ENCODE data around the gene C3.
"Not testable (repeated sequence)": the region's sequence is repeated elsewhere in the genome, so short reads cannot be mapped to it uniquely, and the experiment has no call there.

C3 gene

DNA sequence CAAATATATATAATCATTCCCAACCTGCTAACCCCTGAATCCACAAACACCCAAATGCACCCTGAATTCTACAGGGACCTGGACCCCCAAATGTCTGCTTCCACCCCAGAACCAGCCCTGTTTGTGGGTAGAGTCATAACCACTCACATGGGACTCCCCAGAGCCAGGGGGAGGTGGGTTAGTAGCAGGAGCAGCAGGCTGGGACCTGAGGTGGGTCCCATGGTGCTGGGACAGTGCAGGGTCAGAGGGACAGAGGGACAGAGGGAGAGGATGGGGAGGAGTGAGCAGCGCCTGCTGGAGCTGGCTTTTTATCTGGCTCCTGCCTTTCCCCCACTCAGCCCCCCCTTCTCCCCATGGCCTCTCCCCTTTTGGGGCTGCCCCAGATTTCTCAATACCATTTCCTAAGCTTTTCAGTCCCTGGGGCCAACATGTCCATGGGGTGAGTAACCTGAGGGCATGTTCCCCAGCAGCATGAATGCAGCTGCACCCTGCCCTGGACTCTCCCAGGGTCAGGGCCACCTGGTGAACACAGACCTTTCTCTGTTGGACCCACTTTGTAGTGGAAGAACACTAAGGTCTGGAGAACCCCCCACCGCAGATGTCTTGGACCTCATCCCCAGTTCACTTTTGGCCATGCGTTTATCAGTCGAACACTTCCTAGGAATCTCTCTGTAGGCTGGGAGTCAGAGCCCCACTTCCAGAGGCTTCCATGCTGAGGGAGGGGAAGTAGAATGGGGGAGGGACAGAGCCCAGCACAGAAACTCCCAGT is at the start of gene C3:
Gene C3 (minus strand): TSS at position 282 of the 769 bp plus-strand sequence. CDS start 61 bp downstream, at position 221.
- DNase-seq (ENCODE audit: low spot score) = peak; percentile 50

DNA sequence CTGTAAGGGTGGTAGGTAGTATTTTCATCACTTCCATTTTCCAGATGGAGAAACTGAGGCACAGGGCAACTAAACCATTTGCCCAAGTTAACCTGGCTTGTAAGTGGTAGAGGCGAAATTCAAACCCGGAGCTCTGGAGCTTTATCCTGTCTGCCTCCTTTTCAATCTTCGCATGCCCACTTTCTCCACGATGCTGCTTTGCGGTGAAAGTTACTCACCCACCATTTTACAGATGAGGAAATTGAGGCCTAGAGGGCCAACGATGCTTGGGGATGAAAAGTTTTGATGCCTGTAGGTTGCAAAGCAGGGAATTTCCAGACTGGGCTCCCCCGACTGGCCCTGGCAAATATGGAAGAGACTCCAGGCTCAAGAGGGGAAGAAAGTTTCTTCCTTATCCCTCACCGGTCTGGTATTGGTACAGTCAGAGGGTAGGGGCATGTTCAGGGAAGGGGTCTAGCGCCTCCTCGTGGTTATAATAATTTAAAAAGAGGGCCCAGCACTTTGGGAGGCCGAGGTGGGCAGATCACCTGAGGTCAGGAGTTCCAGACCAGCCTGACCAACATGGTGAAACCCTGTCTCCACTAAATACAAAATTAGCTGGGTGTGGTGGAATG is 48.7 kb upstream of the C3 start:
- no peak for DNase-seq (ENCODE audit: low spot score)

DNA sequence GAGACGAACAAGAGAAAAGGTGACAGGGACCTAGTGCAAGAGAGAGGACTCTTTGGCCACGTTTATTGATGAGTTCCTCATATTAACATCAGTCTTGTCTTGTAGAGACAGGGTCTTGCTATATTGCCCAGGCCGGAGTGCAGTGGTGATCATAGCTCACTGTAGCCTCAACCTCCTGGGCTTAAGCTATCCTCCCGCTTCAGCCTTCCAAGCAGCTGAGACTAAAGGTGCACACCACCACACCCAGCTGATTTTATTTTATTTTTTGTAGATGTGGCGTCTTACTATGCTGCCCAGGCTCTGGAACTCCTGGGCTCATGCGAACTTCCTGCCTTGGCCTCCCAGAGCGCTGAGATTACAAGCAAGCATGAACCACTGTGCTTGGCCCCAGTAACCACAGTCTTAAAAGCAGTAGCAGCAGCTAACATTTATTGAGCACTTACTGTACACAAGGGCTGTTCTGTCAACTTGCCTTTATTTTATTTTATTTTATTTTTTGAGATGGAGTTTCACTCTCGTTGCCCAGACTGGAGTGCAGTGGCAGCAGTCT is 47.9 kb upstream of the C3 start:
- DNase-seq (ENCODE audit: low spot score) = no peak

- no peak for DNase-seq (ENCODE audit: low spot score)
Measured at GRCh38 chr19:6767357-6768235, 47.1 kb upstream of the C3 start, which contains the start of gene SH2D3A. SH2D3A (minus strand) TSS chr19:6767435; CDS start chr19:6763748, 3,687 bp downstream.

DNA sequence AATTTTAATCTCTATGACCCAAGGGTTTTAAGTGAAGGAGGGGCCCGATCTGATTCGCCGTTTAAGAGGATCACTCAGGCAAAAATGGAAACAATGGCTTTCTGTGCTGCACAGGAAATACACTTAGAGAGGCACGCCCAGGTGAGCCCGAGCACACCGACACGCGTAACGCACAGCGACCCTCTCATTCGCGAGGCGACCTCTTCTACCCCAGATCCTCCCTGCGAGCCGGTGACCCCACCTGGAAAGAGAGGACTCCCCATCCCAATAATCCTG is 46.6 kb upstream of the C3 start:
- no peak for DNase-seq (ENCODE audit: low spot score)

GRCh38 chr19:6766357-6767080 is 46.1 kb upstream of the C3 start:
- no peak for DNase-seq (ENCODE audit: low spot score)

GRCh38 chr19:6765738-6766356 is 45.4 kb upstream of the C3 start:
- no peak for DNase-seq (ENCODE audit: low spot score)

GRCh38 chr19:6762253-6762797 is 41.9 kb upstream of the C3 start:
- not testable (repeated sequence) for DNase-seq (ENCODE audit: low spot score)

- no peak for DNase-seq (ENCODE audit: low spot score)
Measured at GRCh38 chr19:6761053-6761676, 40.7 kb upstream of the C3 start.

DNA sequence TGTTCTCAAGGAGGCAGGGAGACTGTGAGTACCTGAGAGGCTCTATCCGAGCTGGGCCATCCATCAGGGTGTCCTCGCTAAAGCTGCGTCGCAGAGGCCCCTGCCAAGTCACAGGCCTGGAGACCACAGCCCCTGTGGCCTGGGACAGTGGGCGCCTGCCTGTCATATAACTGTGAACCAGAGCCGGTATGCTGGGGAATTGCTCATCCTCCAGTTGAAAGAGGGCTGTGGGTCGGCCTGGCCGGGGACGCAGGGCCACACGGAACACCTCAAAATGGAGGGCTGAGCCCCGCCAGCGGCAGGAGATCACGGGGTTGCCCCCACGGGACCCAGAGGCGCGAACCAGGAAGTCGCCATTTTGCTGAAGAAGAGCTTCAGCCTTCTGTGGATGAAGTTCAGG is 40.2 kb upstream of the C3 start:
- DNase-seq (ENCODE audit: low spot score) = no peak

DNA sequence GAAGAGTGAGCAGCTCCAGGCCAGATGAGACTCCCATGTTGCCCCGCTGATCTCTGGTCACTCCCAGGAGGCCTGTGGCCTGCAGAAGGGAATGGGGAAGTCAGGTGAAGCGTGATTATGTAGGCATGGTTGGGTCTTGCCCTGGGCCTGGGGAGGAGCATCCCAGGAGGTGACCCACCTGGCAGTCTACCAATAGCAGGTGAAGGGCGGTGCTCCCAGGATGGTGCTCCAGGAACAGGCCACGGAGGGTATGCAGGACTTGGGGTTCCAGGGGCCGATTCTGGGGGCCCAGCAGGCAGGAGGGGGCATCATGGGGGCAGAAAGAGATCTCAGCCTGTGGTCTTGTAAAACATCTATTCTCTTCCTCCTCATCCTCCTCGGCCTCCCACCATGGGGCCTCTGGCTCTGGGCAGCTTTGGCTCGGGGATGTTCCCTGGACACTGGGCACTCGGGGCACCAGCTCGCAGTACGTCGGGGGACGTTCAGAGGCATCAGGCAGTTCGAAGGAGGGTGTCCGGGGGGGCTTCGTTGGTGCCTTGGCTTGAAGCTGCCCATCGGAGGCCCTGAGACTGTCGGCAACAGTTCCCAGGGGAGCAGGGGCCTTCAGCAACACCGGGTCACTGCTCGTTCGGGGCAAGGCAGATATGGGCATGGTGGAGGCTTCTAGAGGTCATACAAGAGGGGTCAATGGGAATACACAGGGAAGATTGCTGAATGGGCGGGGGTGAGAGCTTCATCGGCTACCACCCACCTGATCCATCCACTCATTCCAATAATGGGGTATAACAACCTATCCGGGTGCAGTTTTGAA is 34.4 kb upstream of the C3 start:
- DNase-seq (ENCODE audit: low spot score) = no peak

DNA sequence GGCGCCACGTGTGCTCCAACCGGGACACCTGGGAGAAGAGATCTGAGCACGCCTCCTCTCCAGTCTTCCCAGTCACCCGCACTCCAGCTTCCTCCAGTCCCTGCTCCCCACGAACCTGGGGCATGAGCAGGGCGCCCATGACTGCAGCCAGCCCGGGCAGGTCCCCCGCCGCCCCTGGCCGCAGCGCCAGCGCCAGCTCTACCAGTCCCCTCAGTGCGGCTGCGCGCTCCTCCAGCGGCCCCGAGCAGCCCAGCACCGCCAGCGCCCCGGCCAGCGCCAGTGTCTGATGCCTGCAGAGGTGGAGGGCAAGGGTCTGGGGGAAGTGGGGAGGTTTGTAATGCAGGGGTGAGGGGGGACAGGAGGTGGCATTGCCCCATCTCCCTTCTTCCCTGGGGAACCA is 33.7 kb upstream of the C3 start:
- no peak for DNase-seq (ENCODE audit: low spot score)

DNA sequence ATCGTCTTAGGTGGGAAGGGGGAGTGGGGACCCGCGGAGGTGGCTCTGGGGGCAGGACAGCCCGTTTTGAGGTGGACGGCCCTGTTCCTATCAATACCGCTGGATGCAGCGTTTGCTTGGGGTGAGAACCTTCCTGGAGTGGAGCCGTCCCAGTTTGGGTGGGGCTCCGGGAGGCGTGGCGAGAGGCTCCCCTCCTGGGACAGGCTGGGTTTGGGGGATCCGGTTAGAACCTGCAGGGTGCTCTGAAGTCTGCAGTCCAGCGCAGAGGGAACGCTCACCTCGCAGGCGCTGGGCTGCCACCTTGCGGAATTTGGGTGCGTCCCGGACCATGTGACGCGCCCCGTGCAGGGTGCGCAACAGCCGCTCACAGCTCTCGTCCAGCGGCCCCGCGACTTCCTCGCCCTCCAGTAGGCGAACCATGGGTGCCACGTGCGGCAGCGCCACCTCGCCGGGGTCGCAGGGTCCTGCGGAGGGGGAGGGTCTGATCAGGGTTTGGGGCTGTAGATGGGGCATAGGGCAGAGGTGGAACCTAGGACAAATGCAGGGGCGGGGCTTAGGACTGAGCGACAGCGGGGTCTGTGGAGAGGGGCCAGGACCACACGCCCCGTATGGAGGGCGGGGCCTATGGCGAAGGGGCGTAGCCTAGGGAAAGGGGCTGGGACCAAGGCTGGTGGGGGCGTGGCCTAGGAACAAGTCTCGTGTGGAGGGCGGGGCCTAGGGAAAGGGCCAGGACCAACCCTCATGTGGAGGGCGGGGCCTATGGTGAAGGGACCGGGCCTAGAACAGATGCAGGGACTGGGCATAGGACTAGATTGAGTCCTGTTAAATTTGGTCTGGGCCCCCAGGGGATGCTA is 33.0 kb upstream of the C3 start:
- DNase-seq (ENCODE audit: low spot score) = no peak

DNA sequence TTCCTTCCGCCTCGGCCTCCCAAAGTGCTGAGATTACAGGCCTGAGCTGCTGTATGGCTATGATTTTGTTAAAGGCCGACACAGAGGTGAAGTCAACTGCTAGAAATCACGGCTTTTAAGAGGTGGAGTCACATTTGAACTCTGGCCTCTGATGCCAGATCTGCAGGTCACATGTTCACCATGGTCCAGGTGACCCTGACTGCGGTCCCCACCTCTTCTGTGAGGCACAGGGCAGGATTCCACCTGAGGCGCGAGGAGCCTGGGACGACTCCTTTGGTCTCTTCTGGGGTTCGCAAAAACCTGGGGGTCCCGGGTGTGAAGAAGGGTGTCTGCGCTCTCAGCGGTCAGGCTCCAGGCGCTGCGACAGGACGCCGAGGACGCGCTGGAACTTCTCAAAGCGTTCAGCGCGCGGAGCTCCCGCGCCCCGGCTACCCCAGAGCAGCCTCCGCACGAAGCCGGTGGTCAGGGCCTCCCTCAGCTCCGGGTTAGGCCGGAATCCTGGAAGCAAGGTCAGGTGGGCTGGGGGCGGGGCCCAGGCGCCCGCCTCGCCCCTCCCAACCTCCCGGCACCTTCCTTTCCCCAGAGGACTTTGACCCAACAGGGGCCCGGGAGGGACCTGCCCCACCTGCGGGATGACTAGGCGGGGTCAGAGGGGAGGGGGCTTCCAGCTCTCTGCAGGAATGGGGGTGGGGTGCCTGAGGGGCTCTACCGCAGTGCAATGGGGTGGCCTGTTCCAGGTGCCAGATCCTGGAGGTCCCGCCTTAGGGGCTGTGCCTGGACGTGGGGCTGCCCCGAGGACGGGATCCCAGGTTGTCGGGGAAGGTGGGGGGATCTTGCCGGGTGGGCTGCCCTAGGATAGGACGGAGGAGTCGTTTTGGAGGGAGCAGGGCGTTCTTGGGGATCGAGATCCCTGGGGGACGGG is 32.1 kb upstream of the C3 start:
- DNase-seq (ENCODE audit: low spot score) = no peak

GRCh38 chr19:6751189-6751588 is 30.7 kb upstream of the C3 start:
- DNase-seq (ENCODE audit: low spot score) = no peak

DNA sequence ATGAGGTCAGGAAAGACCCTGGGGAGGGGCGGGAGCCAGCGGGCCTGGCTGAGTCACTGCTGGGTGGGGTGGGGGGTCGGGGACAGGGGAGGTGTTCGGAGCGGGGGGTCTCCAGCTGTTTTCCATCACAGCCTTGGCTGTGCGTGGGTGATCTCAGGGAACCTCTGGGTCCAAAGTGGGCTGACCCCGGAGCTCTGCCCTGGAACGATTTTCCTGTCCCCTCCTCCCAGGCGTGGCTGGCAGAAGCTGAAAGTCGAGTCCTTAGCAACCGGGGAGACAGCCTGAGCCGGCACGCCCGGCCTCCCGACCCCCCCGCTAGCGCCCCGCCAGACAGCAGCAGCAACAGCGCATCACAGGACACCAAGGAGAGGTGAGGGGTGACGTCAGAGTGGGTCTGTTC is 29.6 kb upstream of the C3 start:
- DNase-seq (ENCODE audit: low spot score) = no peak

GRCh38 chr19:6748543-6748942 is 28.1 kb upstream of the C3 start:
- DNase-seq (ENCODE audit: low spot score) = not testable (repeated sequence)

GRCh38 chr19:6745965-6746364 is 25.5 kb upstream of the C3 start:
- DNase-seq (ENCODE audit: low spot score) = no peak
